ENCODE results near the gene SNCB.

SNCB gene

GRCh38 chr5:176629853-176630680 lies at the start of gene SNCB, which contains the start of gene EIF4E1B:
TSS of gene SNCB (minus strand) at chr5:176630534. CDS start at chr5:176629654, 880 bp downstream.
TSS of gene EIF4E1B (plus strand) at chr5:176630675. CDS start at chr5:176642788, 12,113 bp downstream.
- DNase-seq: no peak

GRCh38 chr5:176679365-176680225 lies 49.3 kb upstream of the SNCB start:
- DNase-seq: no peak

- no peak for DNase-seq
Observed at GRCh38 chr5:176678584-176678983, 48.2 kb upstream of the SNCB start.

DNA sequence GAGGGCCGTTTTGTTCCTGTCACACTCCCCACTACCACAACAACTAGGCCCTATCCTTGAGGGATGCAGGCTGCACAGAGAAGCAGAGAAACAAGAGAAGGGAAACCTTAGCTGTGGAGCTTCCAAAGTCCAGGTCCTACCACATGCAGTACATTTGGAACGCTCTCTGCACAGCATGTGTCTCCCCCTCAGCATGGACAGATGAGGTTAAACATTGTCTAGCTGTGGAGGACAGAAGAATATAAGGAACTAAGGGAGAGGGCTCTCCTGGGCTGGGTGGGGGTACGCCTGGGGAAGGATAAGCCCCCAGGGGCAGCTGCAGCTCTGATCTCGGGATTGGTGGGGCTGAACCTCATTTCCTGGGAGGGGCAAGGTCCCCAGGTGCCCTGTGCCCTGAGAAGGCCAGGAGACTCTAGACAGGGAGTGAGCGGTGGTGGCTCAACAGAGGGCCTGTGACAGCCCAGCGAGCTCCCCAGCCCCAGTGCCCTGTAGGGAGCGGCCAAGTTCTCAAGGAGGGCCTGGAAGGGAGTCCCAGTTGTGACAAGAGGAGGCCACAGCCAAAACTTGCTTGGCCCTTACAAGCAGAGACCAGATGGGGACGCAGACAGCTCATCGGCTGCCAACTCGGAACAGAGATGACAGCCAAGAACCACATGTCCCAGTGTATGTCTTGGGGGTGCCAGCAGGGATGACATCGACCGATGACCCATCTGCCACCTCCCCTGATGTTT lies 47.0 kb upstream of the SNCB start:
- DNase-seq: no peak

DNA sequence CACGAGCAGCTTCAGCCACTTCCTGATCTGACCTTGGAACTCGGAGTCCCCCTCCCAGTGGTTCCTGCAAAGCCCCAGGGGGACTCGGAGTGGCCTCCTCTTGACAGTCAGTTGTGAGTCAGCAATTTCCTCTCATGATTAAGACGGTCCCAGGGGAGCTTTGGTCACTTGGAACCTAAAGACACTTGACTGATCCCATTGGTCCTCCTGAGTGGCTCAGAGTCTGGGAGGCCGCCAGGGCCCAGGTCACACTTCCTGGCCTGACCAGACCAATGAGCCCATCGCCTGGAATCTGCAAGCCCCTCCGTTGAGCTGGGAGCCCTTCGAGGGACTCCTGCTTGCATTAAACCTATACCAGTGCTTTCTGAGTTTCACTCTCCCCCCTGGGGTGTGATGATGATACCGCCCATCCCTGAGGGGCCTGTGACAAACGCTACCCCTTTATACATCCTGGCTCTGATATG lies 46.1 kb upstream of the SNCB start:
- no peak for DNase-seq

DNA sequence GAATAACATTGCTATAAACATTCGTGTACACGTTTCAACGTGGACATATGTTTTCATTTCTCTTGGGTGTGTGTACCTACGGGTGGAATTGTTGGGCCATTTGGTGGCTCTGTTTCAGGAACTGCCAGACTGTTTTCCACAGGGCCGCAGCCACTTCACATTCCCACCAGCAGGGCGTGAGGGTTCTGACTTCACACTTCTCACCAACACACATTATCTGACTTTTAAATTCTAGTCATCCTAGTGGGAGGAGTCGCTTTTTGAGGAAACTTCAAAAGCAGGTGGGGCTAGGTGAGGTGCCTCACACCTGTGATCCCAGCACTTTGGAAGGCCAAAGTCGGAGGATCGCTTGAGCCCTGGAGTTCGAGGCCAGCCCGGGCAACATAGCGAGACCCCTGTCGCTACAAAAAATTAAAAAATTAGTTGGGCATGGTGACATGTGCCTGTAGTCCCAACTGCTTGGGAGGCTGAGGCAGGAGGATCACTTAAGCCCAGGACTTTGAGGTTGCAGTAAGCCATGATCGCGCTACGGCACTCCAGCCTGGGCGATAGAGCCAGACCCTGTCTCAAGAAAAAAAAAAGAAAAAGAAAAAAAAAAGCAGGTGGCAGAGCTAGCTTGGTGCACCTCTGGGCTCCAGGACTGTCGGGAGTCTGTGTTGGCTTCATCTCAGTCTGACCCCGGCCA lies 45.5 kb upstream of the SNCB start:
- DNase-seq: no peak

- DNase-seq: no peak
Observed at GRCh38 chr5:176674799-176675198, 44.5 kb upstream of the SNCB start.

GRCh38 chr5:176673651-176674583 lies 43.6 kb upstream of the SNCB start:
- no peak for DNase-seq

DNA sequence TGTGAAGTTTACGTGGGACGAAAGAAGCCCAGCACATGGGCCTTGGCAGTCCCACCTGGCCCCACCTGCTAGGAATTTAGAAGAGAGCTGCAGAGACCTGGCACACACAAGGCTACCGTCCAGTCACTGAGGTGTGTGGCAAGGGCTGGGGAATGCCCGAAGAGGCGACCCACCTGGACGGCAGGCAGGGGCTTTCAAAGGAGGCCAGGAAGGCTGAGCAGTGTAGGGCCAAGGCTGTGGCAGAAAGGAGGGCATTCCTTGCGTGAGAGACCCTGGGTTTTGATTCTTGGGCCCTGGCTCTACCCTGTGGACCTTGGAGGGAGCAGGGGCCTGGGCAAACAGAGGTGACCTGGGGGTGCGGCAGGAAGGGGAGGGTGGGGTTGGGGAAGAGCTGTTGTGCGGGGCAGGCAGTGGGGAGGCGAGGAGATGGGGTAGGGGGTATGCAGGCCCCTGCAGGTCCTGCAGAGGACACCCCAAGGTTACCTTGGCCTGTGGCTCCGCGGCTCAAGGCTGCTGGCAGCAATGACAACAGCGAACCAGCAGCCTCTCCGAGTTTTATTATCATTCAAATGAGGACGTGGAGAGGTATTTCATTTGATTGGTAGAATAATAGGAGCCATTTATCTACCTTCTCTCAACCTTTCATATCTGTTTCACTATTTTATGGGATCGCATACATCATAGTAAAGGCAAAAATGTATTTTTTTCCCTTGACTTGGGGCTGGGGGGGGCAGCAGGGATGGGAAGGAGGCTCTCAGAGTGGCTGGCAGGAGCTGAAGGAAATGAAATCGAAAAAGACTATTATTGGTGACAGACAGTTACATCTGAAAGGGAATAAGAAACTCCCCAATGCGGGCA lies 41.8 kb upstream of the SNCB start:
- DNase-seq: no peak

DNA sequence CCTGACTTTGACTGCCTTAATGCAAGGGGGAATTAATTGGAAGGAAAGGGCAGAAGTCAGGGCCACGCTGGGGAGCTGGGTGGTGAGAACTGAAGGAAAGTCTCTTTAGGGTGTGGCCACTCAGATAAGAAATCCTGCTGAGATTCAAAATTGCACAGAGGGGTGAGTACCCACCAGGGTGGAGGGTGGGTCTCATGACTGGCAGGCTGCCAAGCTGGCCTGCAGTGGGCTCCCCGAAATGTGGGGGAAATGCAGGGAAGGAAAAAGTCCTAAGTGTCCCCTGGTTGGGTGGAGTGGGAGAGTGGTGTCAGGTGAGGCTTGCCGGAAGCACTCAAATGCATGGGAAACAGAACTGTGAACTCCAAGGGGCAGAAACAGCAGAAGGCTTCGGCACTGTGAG lies 41.1 kb upstream of the SNCB start:
- no peak for DNase-seq

- no peak for DNase-seq
Observed at GRCh38 chr5:176670449-176670848, 40.1 kb upstream of the SNCB start.

DNA sequence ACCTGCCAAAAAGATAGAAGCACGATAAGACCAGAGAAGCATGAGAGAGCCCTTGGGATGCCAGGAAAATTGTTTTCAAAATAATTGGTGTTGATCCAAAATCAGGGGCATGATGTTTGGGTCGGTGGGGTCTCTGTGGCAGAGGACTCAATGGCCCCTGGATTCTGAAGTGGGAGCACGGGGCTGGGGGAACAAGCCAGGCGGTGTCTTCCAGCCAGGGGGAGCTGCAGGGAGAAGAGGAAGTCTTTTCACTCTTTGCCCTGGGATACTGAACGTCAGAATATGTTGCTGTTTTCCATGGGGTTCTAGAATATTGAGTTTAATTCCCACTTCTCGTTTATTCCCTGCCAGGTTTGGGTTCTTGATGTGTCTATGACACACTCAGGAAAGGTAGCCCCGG lies 37.3 kb upstream of the SNCB start:
- no peak for DNase-seq

DNA sequence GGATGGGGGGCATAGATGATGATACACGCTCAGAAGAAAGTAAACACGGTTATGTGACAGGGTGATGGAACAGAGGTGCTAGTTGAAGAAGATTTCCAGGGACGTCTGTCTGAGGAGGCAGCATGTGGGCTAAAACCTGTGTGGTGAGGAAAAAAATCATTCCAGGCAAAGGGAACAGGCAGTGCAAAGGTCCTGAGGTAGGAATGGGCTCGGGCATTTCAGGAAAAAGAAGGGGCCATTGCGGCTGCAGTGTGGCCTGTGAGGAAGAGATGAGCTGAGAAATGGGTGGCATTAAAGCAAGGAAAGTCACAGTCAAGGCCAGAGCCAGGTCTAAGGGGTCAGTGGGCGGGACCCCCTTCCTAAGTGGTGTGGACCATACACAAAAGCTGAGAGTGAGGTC lies 35.2 kb upstream of the SNCB start:
- no peak for DNase-seq

- DNase-seq: no peak
Observed at GRCh38 chr5:176664886-176665285, 34.6 kb upstream of the SNCB start.

DNA sequence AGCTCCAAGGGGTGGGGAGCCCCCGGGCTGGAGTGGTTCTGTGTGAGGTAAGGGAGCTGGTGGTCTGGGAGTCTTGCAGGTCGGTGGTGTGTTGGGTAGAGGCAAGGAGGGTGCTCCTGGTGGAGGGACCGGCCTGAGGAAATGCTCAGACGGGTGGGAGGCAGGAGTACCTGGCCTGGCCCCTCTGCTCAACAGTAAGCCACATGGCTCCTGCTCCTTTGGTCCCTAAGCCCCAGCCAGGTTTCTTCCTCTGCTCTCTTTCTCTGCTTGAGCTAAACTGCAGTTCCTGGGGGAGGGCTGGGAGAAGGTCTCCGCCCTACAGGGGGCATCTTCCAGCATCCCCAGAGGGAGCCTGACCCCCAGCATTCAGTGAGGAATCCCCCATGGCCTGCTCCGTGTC lies 34.1 kb upstream of the SNCB start:
- no peak for DNase-seq

DNA sequence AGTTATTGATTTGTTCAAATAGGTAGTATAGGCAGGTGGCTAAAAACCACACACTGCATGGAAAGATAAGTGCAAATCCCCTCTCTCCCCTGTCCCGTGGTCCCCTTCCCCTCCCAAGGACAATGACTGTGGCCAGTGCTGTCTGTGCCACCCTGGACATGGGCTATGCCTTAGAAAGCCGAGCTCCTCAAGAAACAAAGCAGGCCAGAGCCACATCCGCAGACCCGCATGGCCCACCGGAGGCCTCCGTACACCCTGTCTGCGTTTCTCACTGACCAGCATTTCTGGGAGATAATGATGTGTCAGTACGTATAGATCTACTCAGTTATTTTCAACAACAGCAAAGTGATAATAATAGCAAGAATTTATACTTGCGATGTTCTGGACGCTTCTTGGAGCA lies 33.2 kb upstream of the SNCB start:
- no peak for DNase-seq

DNA sequence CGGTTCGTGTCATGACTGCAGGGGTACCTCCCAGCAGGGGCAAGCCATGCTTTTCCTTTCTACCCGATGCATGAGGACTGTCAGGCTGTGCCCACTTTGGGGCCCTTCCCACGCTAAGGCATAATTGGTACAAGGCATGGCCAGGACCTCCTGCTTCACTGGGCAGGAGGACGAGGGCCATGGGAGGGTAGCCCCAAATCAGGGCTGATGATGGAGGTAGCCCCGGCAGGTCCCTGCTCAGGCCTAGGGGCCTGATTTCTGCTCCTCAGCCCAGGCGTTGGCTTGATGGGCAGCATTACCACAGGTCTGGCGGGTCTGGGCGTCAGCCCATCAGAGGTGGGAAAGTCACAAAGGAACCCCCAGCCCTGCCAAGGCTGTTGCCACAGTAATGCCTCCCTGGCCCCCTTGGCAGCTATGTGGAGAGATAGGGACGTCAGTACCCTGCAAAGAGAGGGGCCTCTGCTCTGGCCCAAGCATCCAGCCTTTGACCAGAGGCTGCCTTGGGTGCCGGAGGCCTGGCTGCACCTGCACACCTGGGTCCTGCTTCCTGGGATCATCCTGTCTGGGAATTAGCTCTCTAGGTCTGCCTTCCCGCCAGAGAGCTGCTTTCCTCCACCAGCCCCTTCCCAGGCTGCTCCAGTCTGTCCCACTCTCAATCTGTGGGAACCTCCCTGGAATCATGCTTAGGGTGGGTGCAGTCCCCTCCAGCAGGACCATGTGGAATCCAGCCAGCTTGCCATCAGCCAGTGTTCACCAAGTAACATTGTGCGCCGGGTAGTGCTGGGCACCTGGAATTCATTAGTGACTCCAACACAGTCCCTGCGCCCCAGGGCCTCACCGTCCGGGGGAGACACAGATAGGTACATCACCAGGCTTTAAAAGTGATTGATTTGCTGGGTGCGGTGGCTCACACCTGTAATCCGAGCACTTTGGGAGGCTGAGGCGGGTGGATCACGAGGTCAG lies 32.3 kb upstream of the SNCB start:
- DNase-seq: no peak

DNA sequence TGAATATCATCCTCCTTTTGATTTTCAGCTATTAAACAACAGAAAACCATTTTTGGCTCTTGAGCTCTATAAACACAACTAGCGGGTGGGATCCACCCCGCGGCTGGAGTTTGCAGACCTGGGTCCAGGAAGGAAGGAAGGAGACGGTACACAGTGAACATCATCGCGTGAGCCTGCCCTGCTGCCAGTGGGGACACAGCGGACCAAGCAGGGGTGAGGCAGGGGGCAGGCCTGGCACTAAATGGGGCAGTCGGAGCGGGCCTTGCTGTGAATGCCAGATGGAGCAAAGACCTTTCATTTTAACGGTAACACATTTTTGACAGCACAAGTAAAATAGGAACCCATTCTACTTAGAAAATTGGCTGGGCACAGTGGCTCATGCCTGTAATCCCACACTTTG lies 31.3 kb upstream of the SNCB start:
- DNase-seq: no peak

Measured in NCI-H1436 treated with DMSO at 0.1 percent for 48 hours (cell line).